ENCODE data around the gene ZNF175.
"Not testable (repeated sequence)": the region's sequence is repeated elsewhere in the genome, so short reads cannot be mapped to it uniquely, and the experiment has no call there.

Gene ZNF175

DNA sequence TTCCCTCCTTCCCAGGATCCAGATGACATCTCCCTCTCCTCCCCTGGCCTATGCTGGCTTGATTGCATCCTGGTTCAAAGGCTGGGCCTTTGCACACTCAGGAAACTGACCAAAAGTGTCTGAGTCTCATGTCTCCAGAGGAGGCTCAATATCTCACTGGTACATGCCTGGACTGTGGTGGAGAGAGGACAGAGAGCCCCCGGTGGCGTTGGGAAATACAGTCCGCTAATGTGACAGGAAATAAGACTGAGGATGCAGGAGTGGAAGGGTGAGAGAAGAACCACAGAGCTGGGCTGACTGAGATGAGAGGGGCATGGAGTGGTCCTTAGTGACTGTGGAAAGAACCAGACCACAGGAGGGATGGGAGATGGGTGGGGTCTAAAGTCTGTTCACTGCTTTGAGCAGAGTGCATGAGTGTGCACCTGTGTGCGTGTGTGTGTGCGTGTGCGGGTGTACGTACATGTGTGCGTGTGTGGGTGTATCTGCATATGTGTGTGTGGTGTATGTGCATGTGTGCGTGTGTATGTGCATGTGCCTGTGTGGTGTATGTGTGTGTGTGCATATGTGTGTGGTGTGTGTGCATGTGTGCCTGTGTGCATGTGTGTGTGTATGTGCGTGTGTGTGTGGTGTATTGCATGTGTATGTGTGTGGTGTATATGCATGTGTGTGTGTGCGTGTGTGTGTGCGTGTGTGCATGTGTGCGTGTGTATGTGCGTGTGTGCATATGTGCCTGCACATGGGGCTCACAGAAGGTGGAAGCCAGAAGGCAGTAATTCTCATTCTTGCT is 57.3 kb downstream of the ZNF175 start:
- no peak for DNase-seq (ENCODE audit: low read depth in 2 of 2)

DNA sequence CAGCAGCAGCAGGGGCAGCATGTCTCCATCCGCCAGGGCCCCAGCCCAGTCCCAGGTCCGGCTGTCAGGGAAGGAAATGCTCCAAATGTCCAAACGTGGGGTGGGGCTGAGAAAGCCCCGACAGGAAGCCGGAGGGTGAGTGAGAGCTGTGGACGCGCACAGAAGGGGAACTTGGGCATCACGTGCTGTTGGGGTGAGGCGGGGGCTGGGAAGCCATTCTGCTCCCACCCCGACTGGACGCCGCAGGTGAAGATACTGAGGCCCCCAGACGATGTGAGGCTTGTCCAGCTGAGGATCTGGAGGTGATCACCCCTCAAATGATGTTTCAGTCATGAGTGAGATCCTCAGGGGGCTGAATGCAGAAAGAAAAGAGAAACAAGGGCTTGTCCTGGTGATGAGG is 59.2 kb downstream of the ZNF175 start, which contains the start of gene SIGLEC5:
TSS of gene SIGLEC5 (minus strand) at position 87 of the 400 bp plus-strand sequence. CDS start at position 21, 66 bp downstream.
- not testable (repeated sequence) for DNase-seq (ENCODE audit: low read depth in 2 of 2)

DNA sequence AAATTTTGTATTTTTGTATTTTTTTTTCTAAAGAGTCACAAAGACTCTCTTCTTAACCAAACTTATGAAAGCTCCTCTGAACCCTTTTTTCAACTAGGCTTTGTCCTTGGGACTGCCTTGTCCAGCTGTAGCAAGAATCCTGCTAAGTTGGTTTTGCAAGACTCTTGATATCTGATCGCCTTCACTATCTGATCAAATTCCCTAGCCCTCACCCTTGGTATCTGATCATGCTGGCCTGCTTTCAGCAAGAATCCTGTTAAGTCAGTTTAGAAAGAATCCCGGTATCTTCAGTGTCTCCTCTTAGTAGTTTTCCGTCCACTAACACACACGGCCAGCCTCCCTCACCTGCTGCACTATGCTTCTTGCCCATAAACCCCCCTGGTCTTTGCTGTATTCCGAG is 61.0 kb downstream of the ZNF175 start:
- DNase-seq (ENCODE audit: low read depth in 2 of 2): no peak

DNA sequence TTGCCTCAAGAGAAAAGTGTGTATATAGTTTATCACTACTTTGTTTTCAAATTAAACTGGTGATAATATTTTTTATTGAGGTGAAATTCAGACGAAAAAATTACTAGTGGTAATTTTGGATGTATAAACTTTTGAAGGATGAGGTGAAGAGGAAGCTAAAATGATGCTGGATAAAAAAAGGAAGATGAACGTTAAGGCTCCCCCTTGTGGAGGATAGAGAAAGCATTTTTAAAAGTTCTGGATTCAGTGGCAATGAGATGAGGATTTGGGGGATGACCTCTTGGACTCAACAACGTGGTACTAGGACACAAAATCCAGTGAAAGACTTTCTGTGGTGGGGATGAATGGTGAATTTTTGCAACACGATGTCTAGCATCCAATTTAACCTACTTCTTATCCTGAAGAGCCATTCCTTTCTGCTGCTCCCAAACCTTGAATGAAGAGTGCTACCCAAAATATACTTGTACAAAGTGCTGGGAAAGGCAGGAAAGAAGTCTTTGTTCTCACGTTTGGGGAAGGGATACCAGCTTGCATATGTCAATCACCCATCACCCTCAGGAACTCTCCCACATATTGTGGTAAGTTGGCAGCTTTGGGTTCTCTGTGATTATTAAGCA is 66.4 kb downstream of the ZNF175 start:
- no peak for DNase-seq (ENCODE audit: low read depth in 2 of 2)

DNA sequence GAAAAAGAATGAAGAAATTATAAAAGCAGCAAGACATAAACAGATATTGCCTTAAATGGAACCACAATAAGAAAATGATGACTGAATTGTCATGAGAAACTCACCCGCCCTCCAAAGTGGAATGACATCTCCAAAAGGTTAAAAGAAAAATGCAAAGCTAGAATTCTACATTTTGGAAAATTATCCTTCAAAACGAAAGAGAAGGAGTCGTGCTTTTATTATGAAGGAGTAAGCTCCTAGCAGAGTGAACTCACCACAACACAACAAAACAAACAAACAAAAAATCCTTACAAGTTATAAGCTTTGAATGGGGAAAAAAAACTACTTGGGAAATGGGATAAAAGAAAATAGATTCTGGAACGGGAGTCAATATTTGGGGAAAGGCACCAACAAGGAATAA is 68.8 kb downstream of the ZNF175 start:
- DNase-seq (ENCODE audit: low read depth in 2 of 2): no peak

DNA sequence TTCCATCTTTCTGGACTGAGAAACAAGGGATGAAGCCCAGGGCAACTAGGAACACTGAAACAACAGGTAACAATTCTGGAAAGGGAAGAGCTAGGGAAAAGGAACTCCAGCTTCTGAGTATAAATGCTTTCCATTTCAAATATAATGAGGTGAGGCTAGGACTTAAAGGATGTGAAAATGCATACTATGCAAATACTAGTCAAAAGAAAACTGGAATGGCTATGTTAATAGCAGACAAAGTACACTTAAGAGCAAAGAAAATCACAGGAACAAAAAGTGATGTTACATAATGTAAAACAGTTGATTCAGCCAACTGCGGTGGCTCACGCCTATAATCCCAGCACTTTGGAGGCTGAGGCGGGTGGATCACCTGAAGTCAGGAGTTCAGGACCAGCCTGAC is 69.3 kb downstream of the ZNF175 start:
- DNase-seq (ENCODE audit: low read depth in 2 of 2): no peak

DNA sequence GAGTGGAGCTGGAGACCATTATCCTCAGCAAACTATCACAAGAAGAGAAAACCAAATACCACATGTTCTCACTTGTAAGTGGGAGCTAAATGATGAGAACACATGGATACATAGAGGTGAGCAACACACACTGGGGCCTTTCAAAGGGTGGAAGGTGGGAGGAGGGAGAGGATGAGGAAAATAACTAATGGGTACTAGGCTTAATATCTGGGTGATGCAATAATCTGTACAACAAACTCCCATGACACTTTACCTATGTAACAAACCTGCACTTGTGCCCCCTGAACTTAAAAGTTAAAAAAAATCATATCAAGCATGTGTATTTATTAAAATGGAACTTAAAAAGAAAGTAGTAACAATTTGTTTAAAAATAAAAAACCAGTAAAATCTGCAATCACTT is 70.6 kb downstream of the ZNF175 start:
- DNase-seq (ENCODE audit: low read depth in 2 of 2): no peak

Measured in activated CD8-positive, alpha-beta memory T cell treated with anti-CD3 and anti-CD28 coated beads for 4 hours (primary cell).